Measurements from ENCODE around the gene FAM83E. TPM values are rescaled to one million over a fixed set of nuclear protein-coding genes. Genes with fewer than 3 reads are reported as not detected.
"Not testable (repeated sequence)": the region's sequence is repeated elsewhere in the genome, so short reads cannot be mapped to it uniquely, and the experiment has no call there.

The FAM83E gene
- total and polyA plus RNA-seq, 3 donors from 2014 or later = 0.99 to 2.2 (median 1.6) TPM

- no peak for TF ChIP-seq CTCF (IDR thresholded peaks at IDR 0.05)
- TF ChIP-seq POLR2A (IDR thresholded peaks at IDR 0.05) = no peak
- peak overlapping the region; percentile 49 to 53 for H3K4me3 ChIP-seq
- H3K9me3 ChIP-seq = no peaks in the 10 kb centered on the region
- no peaks in the 10 kb centered on the region for H3K36me3 ChIP-seq (ENCODE audit: low read depth, missing control alignments)
- peak; percentile 92 for DNase-seq
- peaks cover 4% of the 10 kb centered on the region for H3K4me1 ChIP-seq
- peak overlapping the region; percentile 39 to 60 for H3K27ac ChIP-seq
- no peaks in the 10 kb centered on the region for H3K27me3 ChIP-seq
- WGBS, 2 donors = 43 to 56% methylated on average over 28 to 35 of the region's 35 CpGs
- intact Hi-C loops (cut with DNase I; ENCODE audit: low total_unique reads) = no loop called here
These were observed 46.2 kb upstream of the FAM83E start for GRCh38 chr19:48660852-48661710.

GRCh38 chr19:48659768-48660167 is 44.9 kb upstream of the FAM83E start:
- Histone ChIP-seq H3K9me3 (no peaks in the 10 kb centered on the region), H3K36me3 (ENCODE audit: low read depth, missing control alignments) (no peaks in the 10 kb centered on the region), H3K4me1 (peaks cover 4% of the 10 kb centered on the region), H3K4me3 (no peak overlapping the region), H3K27ac (no peak overlapping the region), H3K27me3 (no peaks in the 10 kb centered on the region)
- no peak for DNase-seq
- 55 to 77% methylated on average over 2 to 5 of the region's 5 CpGs for WGBS, 2 donors
- intact Hi-C loops (cut with DNase I; ENCODE audit: low total_unique reads) = no loop called here
- TF ChIP-seq CTCF (IDR thresholded peaks at IDR 0.05) (no peak), POLR2A (IDR thresholded peaks at IDR 0.05) (no peak)

GRCh38 chr19:48658483-48658882 is 43.6 kb upstream of the FAM83E start:
- no peak for DNase-seq
- intact Hi-C loops (cut with DNase I; ENCODE audit: low total_unique reads) = no loop called here
- Histone ChIP-seq H3K27me3 (no peaks in the 10 kb centered on the region), H3K27ac (no peak overlapping the region), H3K4me3 (no peak overlapping the region), H3K9me3 (no peaks in the 10 kb centered on the region), H3K4me1 (peaks cover 4% of the 10 kb centered on the region), H3K36me3 (ENCODE audit: low read depth, missing control alignments) (no peaks in the 10 kb centered on the region)
- WGBS, 2 donors = 88 to 98% methylated on average over 6 of the region's 6 CpGs
- TF ChIP-seq POLR2A (IDR thresholded peaks at IDR 0.05) (no peak), CTCF (IDR thresholded peaks at IDR 0.05) (no peak)

- H3K4me3 ChIP-seq; H3K4me1 ChIP-seq; DNase-seq; H3K27ac ChIP-seq; H3K27me3 ChIP-seq; H3K36me3 ChIP-seq (ENCODE audit: low read depth, missing control alignments); intact Hi-C loops (cut with DNase I; ENCODE audit: low total_unique reads); H3K9me3 ChIP-seq: not testable (repeated sequence)
- WGBS, 2 donors = 91 to 96% methylated on average over 5 of the region's 5 CpGs
These were observed 43.0 kb upstream of the FAM83E start for GRCh38 chr19:48657828-48658227.

- H3K4me1 ChIP-seq = peaks cover 4% of the 10 kb centered on the region
- no peak for TF ChIP-seq CTCF (IDR thresholded peaks at IDR 0.05)
- DNase-seq = no peak
- WGBS, 2 donors = 43 to 46% methylated on average over 16 of the region's 16 CpGs
- H3K36me3 ChIP-seq (ENCODE audit: low read depth, missing control alignments) = no peaks in the 10 kb centered on the region
- peak overlapping the region in 1 of 2 donors; percentile 23 for H3K27ac ChIP-seq
- intact Hi-C loops (cut with DNase I; ENCODE audit: low total_unique reads) = no loop called here
- no peak overlapping the region for H3K4me3 ChIP-seq
- H3K27me3 ChIP-seq = no peaks in the 10 kb centered on the region
- no peaks in the 10 kb centered on the region for H3K9me3 ChIP-seq
These were observed 42.1 kb upstream of the FAM83E start for GRCh38 chr19:48656840-48657474.

Measured in testis (tissue), 3 donors.